ENCODE data around the gene FBXO10.
"Not testable (repeated sequence)": the region's sequence is repeated elsewhere in the genome, so short reads cannot be mapped to it uniquely, and the experiment has no call there.

FBXO10 gene, protein sequence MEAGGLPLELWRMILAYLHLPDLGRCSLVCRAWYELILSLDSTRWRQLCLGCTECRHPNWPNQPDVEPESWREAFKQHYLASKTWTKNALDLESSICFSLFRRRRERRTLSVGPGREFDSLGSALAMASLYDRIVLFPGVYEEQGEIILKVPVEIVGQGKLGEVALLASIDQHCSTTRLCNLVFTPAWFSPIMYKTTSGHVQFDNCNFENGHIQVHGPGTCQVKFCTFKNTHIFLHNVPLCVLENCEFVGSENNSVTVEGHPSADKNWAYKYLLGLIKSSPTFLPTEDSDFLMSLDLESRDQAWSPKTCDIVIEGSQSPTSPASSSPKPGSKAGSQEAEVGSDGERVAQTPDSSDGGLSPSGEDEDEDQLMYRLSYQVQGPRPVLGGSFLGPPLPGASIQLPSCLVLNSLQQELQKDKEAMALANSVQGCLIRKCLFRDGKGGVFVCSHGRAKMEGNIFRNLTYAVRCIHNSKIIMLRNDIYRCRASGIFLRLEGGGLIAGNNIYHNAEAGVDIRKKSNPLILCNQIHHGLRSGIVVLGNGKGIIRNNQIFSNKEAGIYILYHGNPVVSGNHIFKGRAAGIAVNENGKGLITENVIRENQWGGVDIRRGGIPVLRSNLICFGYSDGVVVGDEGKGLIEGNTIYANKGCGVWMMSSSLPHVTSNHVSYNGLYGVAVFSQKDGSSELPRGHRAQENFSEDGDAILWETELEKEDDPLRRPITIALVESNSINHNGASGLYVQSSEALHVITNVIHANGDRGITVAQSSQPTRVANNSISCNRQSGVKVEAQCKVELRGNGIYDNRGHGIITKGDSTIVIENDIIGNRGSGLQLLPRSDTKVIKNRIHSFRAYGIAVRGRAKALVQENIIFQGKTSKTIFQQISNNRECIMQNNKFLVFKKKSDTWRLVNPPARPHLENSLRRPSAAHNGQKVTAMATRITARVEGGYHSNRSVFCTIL

DNA sequence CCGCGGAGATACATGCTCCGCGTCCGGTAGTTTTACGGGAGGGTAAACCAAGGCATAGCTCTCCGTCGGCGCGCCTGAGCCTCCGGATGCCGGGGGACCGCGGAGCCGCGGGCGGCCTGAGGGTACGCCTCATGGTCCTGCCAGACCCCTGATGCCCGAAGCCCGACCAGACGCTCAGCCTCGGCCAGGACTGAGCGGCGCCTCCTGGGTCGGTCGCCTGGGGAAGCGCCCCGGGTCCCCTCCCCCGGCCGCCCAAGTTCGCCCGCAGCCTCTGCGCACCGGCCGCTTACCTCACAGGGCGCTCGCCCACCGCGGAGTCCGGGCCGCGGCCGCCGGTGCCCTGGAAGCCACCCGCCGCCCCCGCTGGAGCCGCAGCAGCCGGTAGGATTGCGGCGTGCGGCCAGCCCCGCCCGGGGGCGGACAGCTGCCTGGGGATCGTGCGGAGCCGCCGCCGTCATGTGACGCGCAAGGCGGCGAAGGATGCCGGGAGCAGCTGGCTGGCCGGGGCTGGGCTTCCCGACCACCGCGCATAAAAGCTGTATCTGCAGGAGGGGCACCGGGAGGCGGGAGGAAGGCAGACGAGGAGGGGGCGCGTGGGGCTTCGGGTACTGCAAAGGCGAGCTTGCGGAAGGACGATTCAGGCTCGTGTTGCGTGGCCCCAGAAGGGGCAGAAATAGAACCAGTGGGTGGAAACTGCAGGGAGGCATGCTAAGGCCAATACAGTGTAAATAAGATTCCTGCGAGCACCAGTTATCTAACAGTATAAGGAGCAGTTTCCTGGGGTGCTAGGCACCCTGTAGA lies at the start of gene FBXO10:
TSS of gene FBXO10 (minus strand) at position 460 of the 801 bp plus-strand sequence. CDS start 34,612 bp downstream, outside the sequence.
- in situ Hi-C loops (cut with MboI; ENCODE audit: low sequenced_read_pairs), result no loop called here

DNA sequence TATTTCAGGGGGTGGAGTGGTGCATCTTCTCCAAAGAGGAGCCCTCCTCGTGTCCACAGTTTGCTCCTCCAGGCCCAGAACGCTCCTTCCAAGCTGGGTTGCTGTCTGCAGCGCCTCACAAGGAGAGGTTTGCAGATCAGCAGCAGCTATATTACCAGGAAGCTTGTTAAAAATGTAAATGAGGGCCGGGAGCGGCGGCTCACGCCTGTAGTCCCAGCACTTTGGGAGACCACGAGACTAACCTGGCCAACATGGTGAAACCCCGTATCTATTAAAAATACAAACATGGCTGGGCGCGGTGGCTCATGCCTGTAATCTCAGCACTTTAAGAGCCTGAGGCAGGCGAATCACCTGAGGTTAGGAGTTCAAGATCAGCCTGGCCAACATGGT lies 49.6 kb upstream of the FBXO10 start:
- in situ Hi-C loops (cut with MboI; ENCODE audit: low sequenced_read_pairs), result no loop called here

DNA sequence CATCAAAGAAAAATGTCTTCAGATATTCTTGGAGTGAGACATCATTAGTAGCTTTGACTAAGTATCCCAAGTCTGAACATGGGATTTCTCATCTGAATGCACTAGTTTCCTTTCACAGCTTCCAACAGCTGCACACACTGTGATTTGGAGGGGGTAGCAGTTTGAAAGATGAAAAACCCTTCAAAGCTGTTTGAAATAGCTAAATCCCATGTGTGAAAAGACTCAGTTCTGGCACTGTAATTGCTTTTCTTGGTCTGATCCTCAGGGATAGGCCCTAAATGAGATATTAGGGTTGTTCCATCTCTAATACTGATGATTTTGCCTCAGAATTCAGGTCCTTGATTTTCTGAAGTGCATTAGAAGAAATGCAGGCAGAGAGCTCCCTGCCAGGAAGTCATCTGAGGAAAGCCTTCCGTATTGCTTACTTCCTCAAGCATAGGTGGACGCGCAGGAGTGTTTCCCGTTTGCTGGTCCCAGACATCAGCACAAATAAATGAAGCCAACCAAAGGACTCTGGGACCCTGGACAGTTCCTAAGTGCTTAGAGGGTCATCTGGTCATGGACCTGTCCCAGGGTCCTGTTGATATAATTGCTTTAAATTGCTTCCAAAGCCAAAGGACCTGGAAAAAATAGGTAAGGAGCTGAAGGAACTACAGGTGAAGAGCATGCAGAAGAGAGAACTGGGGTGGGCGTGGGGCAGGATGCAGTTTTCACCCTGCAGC lies 49.0 kb upstream of the FBXO10 start:
- in situ Hi-C loops (cut with MboI; ENCODE audit: low sequenced_read_pairs), result no loop called here

DNA sequence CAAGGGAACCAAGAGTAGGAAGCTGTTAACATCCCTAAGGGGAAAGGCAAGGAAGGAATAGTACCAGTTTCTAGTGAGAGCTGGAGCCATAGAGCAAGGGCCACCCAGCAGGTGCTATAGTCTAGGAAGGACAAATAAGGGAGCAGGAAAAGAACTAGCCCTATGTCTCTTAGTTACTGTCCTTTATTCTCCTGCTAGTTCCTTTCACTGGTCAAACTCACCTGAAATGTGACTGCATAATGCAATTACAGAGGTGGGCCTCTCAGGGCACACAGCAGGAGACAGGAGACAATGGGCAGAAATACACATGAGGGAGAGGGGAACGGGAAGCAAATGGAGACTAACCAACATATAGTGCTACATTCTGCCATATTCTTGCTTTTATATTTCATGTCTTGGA lies 47.9 kb upstream of the FBXO10 start:
- in situ Hi-C loops (cut with MboI; ENCODE audit: low sequenced_read_pairs), result no loop called here

DNA sequence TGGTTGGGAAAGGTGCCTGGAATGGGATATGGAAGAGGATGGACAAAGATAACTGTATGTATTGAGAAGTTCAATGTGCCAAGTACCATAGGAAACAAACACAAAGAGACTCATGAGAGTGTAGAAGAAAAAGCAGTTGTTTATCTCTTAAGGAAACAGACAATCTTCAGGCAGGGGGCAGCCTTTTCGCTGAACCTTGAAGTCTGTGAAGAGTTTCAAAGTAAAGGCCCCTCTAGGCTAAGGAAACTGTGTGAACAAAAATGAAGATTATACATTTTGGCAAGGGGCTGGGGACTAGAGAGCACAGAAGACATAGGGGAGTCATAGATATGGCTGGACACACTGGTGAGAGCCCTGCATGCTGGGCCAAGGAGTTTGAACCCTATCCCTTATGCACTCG lies 47.1 kb upstream of the FBXO10 start:
- in situ Hi-C loops (cut with MboI; ENCODE audit: low sequenced_read_pairs), result no loop called here

DNA sequence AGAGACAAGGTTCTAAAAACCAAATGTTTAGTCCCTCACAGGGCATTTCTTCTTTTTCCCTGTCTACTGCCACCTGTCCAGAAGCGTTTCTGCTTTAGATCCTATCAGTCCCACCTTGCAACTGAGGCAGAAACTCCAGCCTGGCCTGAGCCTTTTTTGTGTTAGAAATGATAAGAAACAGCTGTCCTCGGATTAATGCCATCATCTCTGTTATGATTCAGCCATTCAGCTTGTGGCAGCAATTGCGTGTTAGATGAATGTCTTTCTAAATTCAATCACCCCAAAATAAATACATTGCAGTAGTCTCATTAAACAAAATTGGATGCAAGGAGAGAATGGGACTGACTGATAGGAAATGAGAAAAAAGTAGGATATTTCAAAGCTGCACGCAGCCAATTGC lies 46.3 kb upstream of the FBXO10 start:
- in situ Hi-C loops (cut with MboI; ENCODE audit: low sequenced_read_pairs), result no loop called here

DNA sequence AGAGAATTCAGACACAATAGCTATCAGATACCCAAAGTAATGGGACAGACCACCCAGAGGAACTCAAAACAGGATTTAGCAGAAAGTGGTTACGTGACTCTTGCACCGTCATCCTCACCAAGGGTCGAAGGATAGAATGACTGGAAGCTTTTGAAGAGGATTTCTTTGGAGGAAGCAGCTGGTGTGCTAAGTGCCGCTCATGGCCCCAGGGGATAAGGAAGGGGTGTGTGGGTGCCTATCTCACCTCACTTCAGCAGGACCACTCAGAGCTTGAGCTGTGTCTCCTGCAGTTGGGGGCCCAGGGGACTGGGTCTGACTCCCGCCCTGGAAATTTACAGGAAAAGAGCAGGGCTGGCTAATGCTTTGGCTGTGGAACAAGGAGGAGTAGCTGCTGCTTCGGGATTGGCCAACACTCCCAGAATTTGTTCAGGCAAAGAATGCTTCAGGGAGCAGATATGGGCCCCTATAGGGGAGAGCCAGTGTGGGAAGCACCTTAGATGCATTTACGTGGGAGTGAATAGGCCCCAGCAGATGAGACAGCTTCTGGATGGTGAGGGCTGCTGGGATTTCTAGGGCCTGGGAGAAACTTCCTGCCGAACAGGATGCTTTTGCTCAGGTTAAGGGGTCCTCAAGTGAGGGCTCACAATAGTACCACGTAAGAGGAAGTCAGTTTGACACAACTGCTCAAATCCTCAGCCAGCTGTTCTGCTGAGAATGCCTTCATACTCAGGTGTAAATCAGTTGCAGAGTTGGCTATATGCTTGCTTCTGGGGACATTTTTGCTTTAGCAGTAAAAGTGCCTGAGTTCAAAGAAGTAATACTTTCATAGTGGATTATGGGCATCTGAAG lies 45.3 kb upstream of the FBXO10 start:
- in situ Hi-C loops (cut with MboI; ENCODE audit: low sequenced_read_pairs), result no loop called here

DNA sequence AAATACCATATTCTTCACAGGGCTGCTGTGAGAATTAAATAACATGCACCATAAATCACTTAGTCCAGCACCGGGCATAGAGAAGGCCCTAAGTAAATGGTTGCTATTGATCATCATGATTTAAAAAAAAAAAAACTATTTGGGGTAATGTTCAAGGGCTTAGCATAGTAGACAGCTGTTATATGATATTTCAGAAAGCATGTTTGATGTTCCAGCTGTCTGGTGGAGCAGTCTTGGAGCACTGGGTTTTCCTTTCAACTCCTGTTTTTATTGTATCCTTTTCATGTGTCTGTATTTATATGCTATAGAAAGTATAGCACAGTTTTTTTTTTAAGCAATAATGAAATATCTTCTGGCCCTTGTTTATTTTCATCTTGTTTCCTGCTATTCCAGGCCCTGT lies 44.2 kb upstream of the FBXO10 start:
- in situ Hi-C loops (cut with MboI; ENCODE audit: low sequenced_read_pairs), result no loop called here

DNA sequence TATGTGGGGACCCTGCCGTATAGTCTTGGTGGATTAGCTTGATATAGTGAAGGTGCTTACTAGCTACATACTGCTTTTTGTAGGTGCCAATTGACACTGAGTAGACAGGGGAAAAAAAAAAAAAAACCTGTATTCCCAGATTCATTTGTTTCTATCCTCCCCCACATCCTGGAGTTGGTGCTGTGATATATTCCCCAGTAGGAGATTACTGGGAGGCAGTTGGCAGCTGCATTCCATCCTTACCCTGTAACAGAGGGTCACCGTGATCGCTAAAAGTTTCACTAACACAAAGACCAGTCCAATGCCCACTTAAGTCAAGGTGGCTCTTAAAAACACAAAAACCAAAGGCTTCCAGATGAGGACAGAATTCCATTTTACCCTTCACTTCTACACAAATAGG lies 43.6 kb upstream of the FBXO10 start:
- in situ Hi-C loops (cut with MboI; ENCODE audit: low sequenced_read_pairs), result no loop called here

DNA sequence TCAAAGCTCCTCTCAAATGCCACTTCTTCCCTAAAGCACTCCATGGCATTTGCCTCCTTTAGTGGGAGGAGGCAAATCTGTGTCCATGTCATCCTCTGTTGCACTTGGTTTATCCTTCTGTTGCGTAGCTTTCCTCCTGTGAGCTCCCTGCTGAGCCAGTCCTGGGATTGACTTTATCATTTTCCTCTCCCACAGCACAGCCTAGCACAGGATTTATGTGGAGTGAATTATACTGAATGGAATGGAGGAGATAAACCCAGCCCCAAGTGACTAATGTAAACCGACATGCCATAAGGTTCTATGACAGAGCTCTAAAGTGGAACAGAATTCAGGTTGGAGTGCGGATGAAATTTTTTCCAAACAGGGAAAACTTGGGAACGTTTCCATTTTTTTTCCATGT lies 42.6 kb upstream of the FBXO10 start:
- in situ Hi-C loops (cut with MboI; ENCODE audit: low sequenced_read_pairs), result no loop called here

DNA sequence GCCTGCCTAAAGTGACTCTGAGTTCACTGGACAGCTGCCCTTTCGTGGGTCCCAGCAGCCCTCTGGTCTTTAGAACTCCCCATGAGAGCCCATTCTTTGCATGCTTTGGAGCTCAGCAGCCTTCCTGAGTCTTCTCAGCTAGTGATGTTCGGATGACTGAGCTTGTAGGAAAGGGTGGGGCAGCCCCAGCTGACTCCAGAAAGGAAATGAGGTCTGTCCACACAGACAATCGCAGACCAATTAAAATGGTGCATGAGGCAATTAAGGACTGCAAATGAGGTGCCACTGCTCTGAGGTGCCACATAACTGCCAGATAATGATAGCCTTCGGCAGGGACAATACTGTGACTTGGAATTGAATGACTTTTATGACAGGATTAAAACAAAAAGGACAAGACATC lies 41.7 kb upstream of the FBXO10 start:
- in situ Hi-C loops (cut with MboI; ENCODE audit: low sequenced_read_pairs), result no loop called here

DNA sequence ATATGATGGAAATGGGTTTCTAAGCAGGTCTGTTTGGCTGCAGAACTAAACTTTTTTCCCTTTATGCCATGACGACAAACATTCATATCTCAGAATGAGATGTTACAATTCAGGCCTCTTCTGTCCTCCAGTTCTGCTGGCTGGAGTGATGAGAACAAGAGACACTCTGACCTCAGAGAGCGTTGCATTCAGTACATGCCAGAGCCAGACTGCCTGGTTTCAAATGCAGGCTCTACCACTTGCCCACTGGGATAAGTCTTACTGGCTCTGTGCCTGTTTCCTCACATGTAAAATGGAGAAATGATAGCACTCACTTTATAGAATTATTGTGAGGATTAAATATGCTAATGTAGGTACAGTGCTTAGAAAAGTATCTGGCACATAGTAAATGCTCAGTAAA lies 41.0 kb upstream of the FBXO10 start:
- in situ Hi-C loops (cut with MboI; ENCODE audit: low sequenced_read_pairs), result no loop called here

DNA sequence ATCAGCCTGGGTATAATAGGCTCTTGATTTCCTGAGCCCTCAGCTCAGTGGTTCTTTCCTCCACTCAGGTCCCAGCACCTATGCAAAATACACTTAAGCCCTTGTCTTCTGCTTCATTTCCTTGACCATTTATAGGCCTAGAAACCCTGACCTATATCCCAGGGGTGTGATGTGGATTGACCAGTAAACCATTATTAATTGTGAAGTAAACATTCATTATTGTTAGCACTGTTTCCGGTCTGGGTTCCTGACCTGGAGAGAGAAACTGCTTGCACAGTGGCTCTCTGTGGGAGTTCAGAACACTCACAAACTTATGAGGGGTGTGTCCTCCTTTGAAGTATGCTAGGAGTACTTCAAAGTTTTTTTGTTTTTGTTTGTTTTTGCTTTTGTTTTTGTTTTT lies 35.8 kb upstream of the FBXO10 start:
- in situ Hi-C loops (cut with MboI; ENCODE audit: low sequenced_read_pairs), result no loop called here

DNA sequence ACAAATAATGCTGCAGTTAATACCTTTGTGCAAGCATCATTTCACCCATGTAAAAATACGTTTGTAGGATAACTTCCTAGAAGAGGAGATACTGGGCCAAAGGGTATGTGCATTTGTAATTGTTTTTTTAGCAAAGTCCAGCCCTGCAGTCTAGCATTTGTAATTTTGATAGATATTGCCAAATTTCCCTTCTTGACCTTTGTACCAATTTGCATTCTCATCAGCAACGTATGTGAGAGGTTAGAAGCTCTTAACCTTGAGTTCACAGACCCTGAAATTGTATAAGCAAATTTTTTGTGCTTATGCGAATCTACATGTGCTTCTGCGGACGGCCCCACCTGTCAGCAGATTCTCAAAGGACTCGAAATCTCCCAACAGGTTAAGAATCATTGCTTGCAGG lies 34.8 kb upstream of the FBXO10 start:
- in situ Hi-C loops (cut with MboI; ENCODE audit: low sequenced_read_pairs), result no loop called here

DNA sequence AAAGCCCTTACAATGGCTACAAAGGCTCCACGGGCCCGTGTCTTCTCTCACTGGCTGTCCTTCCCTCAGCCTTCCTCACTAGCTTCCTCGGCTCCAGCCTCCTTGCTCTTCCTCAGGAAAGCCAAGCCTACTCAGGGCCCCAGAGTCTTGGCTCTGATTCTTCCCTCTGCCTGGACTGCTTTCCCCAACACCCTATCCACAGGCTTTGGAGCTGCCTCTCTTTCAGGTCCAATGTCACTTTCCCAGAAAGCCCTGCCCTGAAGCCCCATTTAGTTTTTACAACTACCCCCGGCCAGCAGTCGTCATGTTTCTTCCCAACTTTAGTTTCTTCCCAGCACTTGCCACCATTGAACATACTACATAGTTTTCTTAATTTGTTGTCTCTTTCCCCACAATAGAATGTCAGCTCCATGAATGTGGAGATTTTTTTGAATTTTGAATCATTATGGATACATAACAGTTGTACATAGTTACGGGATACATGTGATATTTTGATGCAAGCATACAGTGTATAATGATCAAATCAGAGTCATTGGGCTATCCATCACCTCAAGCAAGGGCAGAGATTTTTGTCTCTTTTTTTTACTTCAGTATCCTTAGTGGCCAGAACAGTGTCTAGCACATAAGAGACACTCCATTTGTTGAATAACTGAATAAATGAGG lies 33.7 kb upstream of the FBXO10 start:
- in situ Hi-C loops (cut with MboI; ENCODE audit: low sequenced_read_pairs), result no loop called here

DNA sequence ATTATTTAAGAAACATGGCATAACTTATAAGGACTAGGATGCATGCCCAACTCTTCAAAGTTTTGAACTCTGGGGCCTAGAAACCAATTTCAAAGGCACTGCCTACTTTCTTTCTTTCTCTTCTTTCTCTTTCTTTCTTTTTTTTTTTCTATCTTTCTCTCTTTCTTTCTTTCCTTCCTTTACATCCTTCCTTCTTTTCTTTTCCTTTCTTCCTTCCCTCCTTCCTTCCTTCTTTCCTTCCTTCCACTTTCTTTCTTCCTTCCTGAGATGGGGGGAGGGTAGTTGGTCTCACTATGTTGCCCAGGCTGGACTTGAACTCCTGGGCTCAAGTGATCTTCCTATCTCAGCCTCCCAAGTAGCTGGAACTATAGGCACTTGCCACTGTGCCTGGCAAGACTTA lies 32.1 kb upstream of the FBXO10 start:
- in situ Hi-C loops (cut with MboI; ENCODE audit: low sequenced_read_pairs), result no loop called here

DNA sequence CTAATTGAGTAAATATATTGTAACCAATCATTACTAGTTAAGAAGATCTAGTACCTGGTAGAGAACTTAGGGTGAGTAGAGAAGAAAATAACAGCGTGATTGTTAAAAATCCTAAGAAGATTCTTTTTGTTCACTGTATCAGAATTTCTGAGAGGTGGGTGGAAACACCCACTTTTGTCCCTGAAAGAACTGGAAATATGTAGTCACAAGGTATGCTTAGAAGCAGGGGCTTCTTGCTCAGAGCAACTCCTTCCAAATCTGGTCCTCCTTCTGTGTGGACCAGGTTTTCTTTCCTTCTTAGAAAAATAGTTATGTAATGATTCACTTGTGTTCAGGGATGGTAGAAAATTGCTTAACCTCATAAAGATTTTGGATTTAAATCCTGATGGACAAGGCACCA lies 28.1 kb upstream of the FBXO10 start:
- in situ Hi-C loops (cut with MboI; ENCODE audit: low sequenced_read_pairs), result no loop called here

DNA sequence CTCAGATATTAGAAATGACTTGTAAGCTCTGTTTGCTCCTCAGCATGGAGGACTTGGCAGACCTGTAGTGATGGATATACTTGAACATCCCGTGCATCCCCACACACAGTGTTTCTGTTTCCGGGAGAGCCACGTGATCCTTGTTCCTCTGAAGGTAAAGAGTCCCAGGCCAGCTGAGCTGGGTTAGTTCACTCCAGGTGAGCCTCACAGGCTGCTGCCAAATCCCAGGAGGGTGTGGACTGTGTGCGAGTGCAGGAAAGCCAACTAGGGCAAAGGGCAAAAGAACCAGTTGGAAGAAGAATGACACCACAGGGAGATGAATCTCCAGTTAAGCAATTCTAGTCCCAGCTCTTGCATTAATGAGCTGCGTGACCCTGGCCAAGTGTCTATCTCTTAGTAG lies 26.6 kb upstream of the FBXO10 start:
- in situ Hi-C loops (cut with MboI; ENCODE audit: low sequenced_read_pairs), result no loop called here

DNA sequence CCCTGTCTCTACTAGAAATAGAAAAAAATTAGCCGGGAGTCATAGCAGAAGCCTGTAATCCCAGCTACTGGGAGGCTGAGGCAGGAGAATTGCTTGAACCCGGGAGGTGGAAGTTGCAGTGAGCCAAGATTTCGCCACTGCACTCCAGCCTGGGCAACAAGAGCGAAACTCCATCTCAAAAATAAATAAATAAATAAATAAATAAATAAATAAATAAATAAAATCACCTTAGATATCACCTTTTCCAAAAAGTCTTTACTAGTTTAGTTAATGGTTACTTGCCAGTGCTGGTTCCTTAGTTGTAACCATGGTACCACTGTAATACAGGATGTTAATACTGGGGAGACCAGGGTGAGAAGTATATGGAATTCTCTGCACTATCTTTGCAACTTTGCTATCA lies 25.9 kb upstream of the FBXO10 start:
- in situ Hi-C loops (cut with MboI; ENCODE audit: low sequenced_read_pairs), result not testable (repeated sequence)
